Ishikawa (cell line): ENCODE results near the gene TGFB3.

Source experiments
- CEBPB ChIP-seq: IDR thresholded peaks from 2 replicates; pipeline ENCODE4 v1.6.1; 2012
- CREB1 ChIP-seq: IDR thresholded peaks from 2 replicates; pipeline ENCODE4 v1.6.1; 2012; ENCODE audit warnings: low read depth
- EGR1 ChIP-seq: IDR thresholded peaks from 2 replicates; pipeline ENCODE4 v1.6.1; 2012
- EP300 ChIP-seq: IDR thresholded peaks from 2 replicates; pipeline ENCODE4 v1.6.1; 2012; ENCODE audit warnings: borderline replicate concordance
- FOXM1 ChIP-seq: IDR thresholded peaks from 2 replicates; pipeline ENCODE4 v1.6.1; 2012; ENCODE audit warnings: low read depth, borderline replicate concordance
- NFIC ChIP-seq: IDR thresholded peaks from 2 replicates; pipeline ENCODE4 v1.6.1; 2012
- RAD21 ChIP-seq: IDR thresholded peaks from 2 replicates; pipeline ENCODE4 v1.6.1; 2012; ENCODE audit warnings: low read depth
- REST ChIP-seq: IDR thresholded peaks from 2 replicates; pipeline ENCODE4 v1.6.1; 2012; ENCODE audit warnings: low read depth, mild to moderate bottlenecking
- TAF1 ChIP-seq: IDR thresholded peaks from 2 replicates; pipeline ENCODE4 v1.6.1; 2012; ENCODE audit warnings: low read depth, mild to moderate bottlenecking
- TCF12 ChIP-seq: IDR thresholded peaks from 2 replicates; pipeline ENCODE4 v1.6.1; 2012; ENCODE audit warnings: low read depth
- TEAD4 ChIP-seq: IDR thresholded peaks from 2 replicates; pipeline ENCODE4 v1.6.1; 2012
- YY1 ChIP-seq: IDR thresholded peaks from 2 replicates; pipeline ENCODE4 v1.6.1; 2012; ENCODE audit warnings: low read depth
- ZBTB7A ChIP-seq: IDR thresholded peaks from 2 replicates; pipeline ENCODE4 v1.6.1; 2012; ENCODE audit warnings: low read depth
- TF ChIP-seq, protein P1 (sequence below): IDR thresholded peaks from 2 replicates; pipeline ENCODE4 v1.6.1; 2012
- TF ChIP-seq, protein P2 (sequence below): IDR thresholded peaks from 2 replicates; pipeline ENCODE4 v1.6.1; 2012

TGFB3 gene

DNA sequence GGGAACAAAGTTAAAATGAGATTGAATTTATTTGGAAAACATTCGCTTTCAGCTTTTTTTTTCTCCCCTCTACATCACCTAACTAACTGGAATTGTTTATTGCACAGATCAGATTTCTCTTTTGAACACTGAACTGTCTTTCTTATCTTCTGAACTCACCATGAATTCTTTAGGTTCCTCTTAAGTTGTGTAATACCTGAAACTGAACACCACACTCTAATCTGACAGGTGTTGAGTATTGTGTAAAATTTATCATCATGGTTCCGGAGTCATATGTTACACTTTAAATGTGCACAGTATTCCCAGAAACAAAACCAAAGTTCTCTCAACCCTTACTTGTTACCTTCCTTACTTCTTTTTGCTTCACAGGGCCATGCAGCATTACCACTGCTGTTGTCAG is 66.8 kb downstream of the TGFB3 start:
- TF ChIP-seq TEAD4, result no peak
- no peak for TF ChIP-seq FOXM1
- no peak for TF ChIP-seq REST
- TF ChIP-seq CEBPB, result peak; percentile 55
- TF ChIP-seq TAF1, result no peak

GRCh38 chr14:75913183-75913582 is 68.6 kb downstream of the TGFB3 start:
- TF ChIP-seq TEAD4 (no peak), REST (no peak), RAD21 (no peak), TCF12 (no peak), ZBTB7A (no peak), YY1 (no peak), CEBPB (no peak), CREB1 (no peak), EGR1 (no peak), EP300 (no peak), NFIC (no peak), FOXM1 (no peak), TAF1 (no peak)
- TF ChIP-seq, protein P1, sequence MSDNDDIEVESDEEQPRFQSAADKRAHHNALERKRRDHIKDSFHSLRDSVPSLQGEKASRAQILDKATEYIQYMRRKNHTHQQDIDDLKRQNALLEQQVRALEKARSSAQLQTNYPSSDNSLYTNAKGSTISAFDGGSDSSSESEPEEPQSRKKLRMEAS, result no peak
- TF ChIP-seq, protein P2, sequence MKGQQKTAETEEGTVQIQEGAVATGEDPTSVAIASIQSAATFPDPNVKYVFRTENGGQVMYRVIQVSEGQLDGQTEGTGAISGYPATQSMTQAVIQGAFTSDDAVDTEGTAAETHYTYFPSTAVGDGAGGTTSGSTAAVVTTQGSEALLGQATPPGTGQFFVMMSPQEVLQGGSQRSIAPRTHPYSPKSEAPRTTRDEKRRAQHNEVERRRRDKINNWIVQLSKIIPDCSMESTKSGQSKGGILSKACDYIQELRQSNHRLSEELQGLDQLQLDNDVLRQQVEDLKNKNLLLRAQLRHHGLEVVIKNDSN, result no peak

- TF ChIP-seq CREB1, result 0 out of 2 replicates have a peak, but pooled peaks have one; percentile 13
- TF ChIP-seq, protein P2, result no peak
These were observed 69.9 kb downstream of the TGFB3 start for GRCh38 chr14:75911883-75912282.

GRCh38 chr14:75910048-75910447 is 71.7 kb downstream of the TGFB3 start:
- TF ChIP-seq CREB1 (no peak), TEAD4 (no peak), TAF1 (no peak), RAD21 (no peak), YY1 (no peak), CEBPB (no peak), TCF12 (no peak), ZBTB7A (no peak), EP300 (no peak), FOXM1 (no peak), REST (no peak), EGR1 (no peak), NFIC (no peak)
- TF ChIP-seq, protein P2, result no peak
- TF ChIP-seq, protein P1, result no peak

GRCh38 chr14:75909630-75910029 is 72.2 kb downstream of the TGFB3 start:
- TF ChIP-seq NFIC (no peak), CREB1 (no peak), FOXM1 (no peak), EGR1 (no peak), EP300 (no peak), CEBPB (no peak), RAD21 (no peak)
- TF ChIP-seq, protein P1, result no peak
